ENCODE measurements around the gene HYOU1.

HYOU1 gene

DNA sequence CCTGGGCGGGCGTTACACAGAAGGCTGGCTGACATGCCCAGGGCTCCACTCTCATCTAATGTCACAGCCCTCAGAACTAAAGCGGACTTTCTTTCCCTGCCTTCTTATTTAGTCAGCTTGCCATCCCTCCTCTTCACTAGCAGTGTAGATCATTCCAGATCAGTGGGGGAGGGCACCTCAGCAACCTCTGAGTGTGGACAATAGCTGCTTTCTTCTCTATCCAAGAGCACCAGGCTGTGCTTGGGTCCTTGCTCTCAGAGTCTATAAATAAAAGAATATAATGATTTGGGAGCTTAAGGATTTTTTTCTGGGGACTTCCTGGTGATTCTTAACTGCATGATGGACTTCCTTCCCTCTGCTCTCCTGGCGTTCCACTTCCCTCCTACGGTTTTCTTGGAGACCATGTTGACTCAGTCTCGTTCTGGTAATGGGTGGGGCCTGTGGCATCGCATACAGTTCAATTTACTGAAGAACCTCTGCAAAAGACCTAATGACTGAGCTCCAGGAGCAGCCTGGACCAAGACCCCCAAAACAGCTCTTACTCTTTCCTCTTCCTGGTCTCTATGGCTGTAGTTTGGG, 24.8 kb upstream of the HYOU1 start:
- TF ChIP-seq POLR2AphosphoS5 (IDR thresholded peaks at IDR 0.05; ENCODE audit: low read depth, low read length) (no peak), TAF1 (IDR thresholded peaks at IDR 0.05; ENCODE audit: borderline replicate concordance, insufficient read depth, low read length) (no peak), SIN3A (IDR thresholded peaks at IDR 0.05; ENCODE audit: borderline replicate concordance, insufficient read depth, low read length) (no peak), FOXP2 (optimal IDR thresholded peaks at IDR 0.05; ENCODE audit: borderline replicate concordance, extremely low read depth, extremely low read length, insufficient read depth) (no peak)
- TF ChIP-seq, protein P1, sequence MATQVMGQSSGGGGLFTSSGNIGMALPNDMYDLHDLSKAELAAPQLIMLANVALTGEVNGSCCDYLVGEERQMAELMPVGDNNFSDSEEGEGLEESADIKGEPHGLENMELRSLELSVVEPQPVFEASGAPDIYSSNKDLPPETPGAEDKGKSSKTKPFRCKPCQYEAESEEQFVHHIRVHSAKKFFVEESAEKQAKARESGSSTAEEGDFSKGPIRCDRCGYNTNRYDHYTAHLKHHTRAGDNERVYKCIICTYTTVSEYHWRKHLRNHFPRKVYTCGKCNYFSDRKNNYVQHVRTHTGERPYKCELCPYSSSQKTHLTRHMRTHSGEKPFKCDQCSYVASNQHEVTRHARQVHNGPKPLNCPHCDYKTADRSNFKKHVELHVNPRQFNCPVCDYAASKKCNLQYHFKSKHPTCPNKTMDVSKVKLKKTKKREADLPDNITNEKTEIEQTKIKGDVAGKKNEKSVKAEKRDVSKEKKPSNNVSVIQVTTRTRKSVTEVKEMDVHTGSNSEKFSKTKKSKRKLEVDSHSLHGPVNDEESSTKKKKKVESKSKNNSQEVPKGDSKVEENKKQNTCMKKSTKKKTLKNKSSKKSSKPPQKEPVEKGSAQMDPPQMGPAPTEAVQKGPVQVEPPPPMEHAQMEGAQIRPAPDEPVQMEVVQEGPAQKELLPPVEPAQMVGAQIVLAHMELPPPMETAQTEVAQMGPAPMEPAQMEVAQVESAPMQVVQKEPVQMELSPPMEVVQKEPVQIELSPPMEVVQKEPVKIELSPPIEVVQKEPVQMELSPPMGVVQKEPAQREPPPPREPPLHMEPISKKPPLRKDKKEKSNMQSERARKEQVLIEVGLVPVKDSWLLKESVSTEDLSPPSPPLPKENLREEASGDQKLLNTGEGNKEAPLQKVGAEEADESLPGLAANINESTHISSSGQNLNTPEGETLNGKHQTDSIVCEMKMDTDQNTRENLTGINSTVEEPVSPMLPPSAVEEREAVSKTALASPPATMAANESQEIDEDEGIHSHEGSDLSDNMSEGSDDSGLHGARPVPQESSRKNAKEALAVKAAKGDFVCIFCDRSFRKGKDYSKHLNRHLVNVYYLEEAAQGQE (IDR thresholded peaks at IDR 0.05; ENCODE audit: insufficient read depth in 1 of 2, low read depth in 2 of 2, low read length in 2 of 2), result no peak

DNA sequence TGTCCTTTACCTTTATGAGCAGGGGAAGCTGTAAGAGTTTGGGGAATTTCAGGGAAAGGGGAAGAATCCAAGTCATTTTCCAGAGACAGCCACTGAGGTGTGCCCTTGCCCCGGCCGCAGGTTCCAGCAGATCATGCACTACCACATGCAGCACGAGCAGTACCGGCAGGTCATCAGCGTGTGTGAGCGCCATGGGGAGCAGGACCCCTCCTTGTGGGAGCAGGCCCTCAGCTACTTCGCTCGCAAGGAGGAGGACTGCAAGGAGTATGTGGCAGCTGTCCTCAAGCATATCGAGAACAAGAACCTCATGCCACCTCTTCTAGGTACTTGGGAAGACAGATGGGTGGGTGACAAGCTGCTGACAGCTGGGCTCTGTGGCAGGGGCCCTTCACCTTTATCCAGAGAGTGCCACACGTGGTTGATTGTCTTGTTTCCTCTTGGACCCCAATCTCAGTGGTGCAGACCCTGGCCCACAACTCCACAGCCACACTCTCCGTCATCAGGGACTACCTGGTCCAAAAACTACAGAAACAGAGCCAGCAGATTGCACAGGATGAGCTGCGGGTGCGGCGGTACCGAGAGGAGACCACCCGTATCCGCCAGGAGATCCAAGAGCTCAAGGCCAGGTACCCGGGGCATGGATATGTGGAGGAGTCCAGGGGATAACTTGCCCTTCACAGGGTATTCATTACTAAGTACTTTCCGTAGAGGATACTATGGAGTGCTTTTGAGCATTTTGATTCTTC, 21.8 kb upstream of the HYOU1 start:
- TF ChIP-seq FOXP2 (optimal IDR thresholded peaks at IDR 0.05; ENCODE audit: borderline replicate concordance, extremely low read depth, extremely low read length, insufficient read depth), result no peak
- no peak for TF ChIP-seq SIN3A (IDR thresholded peaks at IDR 0.05; ENCODE audit: borderline replicate concordance, insufficient read depth, low read length)
- TF ChIP-seq TAF1 (IDR thresholded peaks at IDR 0.05; ENCODE audit: borderline replicate concordance, insufficient read depth, low read length), result no peak
- no peak for TF ChIP-seq POLR2AphosphoS5 (IDR thresholded peaks at IDR 0.05; ENCODE audit: low read depth, low read length)
- TF ChIP-seq, protein P1 (IDR thresholded peaks at IDR 0.05; ENCODE audit: insufficient read depth in 1 of 2, low read depth in 2 of 2, low read length in 2 of 2), result no peak

DNA sequence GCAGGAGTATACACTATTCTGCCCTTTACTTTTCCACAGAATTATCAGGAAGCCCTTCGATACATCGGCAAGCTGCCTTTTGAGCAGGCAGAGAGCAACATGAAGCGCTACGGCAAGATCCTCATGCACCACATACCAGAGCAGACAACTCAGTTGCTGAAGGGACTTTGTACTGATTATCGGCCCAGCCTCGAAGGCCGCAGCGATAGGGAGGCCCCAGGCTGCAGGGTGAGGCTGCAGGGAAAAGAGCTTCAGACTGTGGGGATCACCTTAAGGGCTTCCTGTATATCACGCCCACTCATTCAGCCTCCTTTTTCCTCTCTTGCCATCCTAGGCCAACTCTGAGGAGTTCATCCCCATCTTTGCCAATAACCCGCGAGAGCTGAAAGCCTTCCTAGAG, 20.8 kb upstream of the HYOU1 start:
- no peak for TF ChIP-seq TAF1 (IDR thresholded peaks at IDR 0.05; ENCODE audit: borderline replicate concordance, insufficient read depth, low read length)
- TF ChIP-seq SIN3A (IDR thresholded peaks at IDR 0.05; ENCODE audit: borderline replicate concordance, insufficient read depth, low read length), result no peak
- no peak for TF ChIP-seq POLR2AphosphoS5 (IDR thresholded peaks at IDR 0.05; ENCODE audit: low read depth, low read length)
- no peak for TF ChIP-seq FOXP2 (optimal IDR thresholded peaks at IDR 0.05; ENCODE audit: borderline replicate concordance, extremely low read depth, extremely low read length, insufficient read depth)
- TF ChIP-seq, protein P1 (IDR thresholded peaks at IDR 0.05; ENCODE audit: insufficient read depth in 1 of 2, low read depth in 2 of 2, low read length in 2 of 2), result no peak

DNA sequence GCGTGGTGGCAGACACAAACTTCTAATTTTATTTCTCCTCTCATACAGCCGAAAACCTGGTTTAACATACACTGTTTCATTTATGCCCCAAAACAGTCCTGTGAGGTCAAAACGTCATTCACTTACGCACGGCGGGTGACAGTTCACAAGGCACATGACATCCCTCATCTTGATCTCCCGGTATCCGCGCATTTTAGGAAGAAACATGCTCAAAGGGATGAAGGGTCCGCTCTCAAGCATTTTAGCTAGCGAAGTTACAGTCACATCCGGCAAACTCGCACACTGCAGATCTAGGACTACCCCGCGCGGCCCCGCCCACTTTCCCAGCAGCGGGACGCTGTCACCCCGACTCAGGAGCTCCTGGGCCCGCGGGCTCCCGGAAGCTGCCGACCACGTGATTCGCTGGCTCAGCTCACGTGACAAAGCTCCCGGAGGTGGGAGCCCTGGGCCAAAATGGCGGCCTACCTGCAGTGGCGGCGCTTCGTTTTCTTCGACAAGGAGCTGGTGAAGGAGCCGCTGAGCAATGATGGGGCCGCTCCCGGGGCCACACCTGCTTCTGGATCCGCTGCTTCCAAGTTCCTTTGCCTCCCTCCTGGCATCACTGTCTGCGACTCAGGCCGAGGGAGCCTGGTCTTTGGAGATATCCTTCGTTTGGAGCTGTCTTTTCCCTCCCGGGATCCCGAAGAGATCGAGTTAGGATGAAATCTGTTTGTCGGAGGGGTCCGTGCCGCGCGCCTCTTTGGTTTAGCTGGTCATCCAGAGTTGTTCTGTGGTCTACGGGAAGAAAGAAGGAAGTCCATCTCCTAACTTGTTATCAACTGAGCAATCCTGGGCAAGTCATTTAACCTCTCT, 10.6 kb upstream of the HYOU1 start, which contains the start of gene VPS11:
VPS11 (plus strand) TSS at position 448 of the 852 bp plus-strand sequence; CDS start at position 454, 6 bp downstream.
- TF ChIP-seq POLR2AphosphoS5 (IDR thresholded peaks at IDR 0.05; ENCODE audit: low read depth, low read length), result peak; percentile 82
- TF ChIP-seq SIN3A (IDR thresholded peaks at IDR 0.05; ENCODE audit: borderline replicate concordance, insufficient read depth, low read length), result peak; percentile 86
- peak; percentile 48 for TF ChIP-seq FOXP2 (optimal IDR thresholded peaks at IDR 0.05; ENCODE audit: borderline replicate concordance, extremely low read depth, extremely low read length, insufficient read depth)
- TF ChIP-seq, protein P1 (IDR thresholded peaks at IDR 0.05; ENCODE audit: insufficient read depth in 1 of 2, low read depth in 2 of 2, low read length in 2 of 2), result no peak
- peak; percentile 80 for TF ChIP-seq TAF1 (IDR thresholded peaks at IDR 0.05; ENCODE audit: borderline replicate concordance, insufficient read depth, low read length)

Measured in PFSK-1 (cell line).